ENCODE results near the gene SRSF9. TPM values are rescaled to one million over a fixed set of nuclear protein-coding genes. Genes with fewer than 3 reads are reported as not detected.

The SRSF9 gene
- polyA plus RNA-seq, 10 donors, result 80.3 to 133 (median 91.6) TPM

DNA sequence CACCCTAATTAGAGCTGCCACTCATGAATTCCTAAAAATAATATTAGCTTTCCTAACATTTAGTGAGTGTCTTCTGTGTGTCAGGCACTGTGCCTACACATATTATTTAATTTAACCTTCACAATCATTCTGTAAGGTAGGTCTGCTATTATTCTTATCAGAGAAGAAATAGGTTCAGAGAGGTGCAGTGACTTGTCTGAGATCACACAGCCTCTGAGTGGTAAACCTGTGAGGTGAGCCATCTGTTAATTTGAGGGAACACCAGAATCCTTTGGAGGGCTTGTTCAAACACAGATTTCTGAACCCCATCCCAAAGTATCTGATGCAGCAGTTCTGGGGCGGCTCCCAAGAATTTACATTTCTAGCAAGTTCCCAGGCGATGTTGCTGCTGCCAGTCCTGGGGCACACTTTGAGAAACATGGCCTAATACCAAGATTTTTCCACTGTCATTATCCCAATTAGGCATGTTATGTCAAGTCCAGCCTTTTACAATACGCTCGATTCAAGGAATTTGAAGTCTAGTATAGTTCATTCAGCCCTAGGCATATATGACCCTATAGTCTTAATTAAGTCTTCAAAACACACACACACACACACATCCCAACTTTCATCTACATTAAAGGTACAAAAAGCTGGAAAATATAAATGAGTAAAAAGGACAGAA lies 51.5 kb downstream of the SRSF9 start:
- DNase-seq, result no peak

GRCh38 chr12:120416490-120417216 lies 52.9 kb downstream of the SRSF9 start:
- no peak for DNase-seq

DNA sequence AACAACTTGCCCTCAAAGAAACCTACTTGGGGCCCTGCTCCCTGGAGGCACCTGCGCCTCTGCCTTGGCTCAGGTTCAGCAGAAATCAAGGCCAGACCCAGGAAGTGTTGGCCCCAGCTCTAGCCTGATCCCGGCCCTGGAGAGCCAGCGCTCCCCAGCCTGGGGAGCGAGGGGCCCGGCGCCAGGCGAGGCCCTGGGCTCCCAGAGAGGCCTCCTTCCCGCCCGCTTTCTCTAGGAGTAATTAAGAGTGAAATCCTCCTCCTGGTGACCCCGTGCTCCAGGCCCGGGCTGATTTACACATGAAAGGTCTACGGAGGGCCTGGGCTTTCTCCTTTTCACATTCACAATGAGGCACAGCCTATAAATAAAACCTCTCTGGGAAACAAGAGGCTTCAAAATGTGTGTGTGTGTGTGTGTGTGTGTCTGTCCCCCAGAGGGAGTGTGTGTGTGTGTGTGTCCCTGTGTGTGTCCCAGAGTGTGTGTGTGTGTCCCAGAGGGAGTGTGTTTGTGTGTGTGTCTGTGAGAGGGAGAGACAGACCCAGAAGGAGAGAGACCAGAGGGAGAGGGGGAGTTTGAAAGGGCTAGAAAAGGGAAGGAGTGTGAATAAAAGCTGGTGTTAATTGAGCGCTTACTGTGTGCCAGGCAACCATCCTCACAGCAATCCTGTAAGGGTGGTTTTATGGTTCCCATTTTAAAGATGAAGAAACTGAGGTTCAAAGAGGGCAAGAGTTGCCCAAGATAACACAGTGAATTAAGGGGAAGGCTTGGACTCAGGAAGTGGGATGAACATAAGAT lies 55.5 kb downstream of the SRSF9 start:
- no peak for DNase-seq

DNA sequence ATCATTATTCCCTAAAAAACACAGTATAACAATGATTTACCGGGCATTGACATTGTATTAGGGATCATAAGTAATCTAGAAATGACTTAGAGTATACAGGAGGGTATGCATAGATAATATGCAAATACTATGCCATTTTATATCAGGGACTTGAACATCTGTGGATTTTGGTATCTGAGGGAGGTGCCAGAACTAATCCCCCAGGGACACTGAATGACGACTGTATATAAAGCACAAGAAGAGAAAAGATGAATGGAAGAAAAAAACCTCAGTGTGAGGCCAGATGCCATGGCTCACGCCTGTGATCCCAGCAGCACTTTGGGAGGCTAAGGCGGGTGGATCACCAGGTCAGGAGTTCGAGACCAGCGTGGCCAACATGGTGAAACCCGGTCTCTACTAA lies 57.1 kb downstream of the SRSF9 start:
- no peak for DNase-seq

Other genes starting within 250 kb of the SRSF9 start
- 100 to 1,000 TPM in 9 of 10 donors, 10 to 100 TPM in 1; 88.7 to 164 (median 134) TPM for gene PXN, start 204.0 kb downstream of the SRSF9 start, polyA plus RNA-seq (ENCODE audit: insufficient read length in 10 of 10)
- gene RNU4-2, start 177.8 kb downstream of the SRSF9 start, polyA plus RNA-seq (ENCODE audit: insufficient read length in 10 of 10), result not detected
- not detected for gene RNU4-1, start 176.5 kb downstream of the SRSF9 start, polyA plus RNA-seq (ENCODE audit: insufficient read length in 10 of 10)
- 1 to 10 TPM; 2.4 to 4.9 (median 4.2) TPM for gene SIRT4, start 167.4 kb downstream of the SRSF9 start, polyA plus RNA-seq (ENCODE audit: insufficient read length in 10 of 10)
- gene PLA2G1B, start 142.0 kb downstream of the SRSF9 start, polyA plus RNA-seq (ENCODE audit: insufficient read length in 10 of 10), result not detected
- 1 to 10 TPM; 2.9 to 6.0 (median 3.9) TPM for gene MSI1, start 100.6 kb downstream of the SRSF9 start, polyA plus RNA-seq (ENCODE audit: insufficient read length in 10 of 10)
- gene COX6A1, start 31.6 kb downstream of the SRSF9 start, polyA plus RNA-seq (ENCODE audit: insufficient read length in 10 of 10), result 100 to 1,000 TPM in 7 of 10 donors, 10 to 100 TPM in 3; 87.5 to 161 (median 112) TPM
- gene TRIAP1, start 23.4 kb downstream of the SRSF9 start, polyA plus RNA-seq (ENCODE audit: insufficient read length in 10 of 10), result 10 to 100 TPM; 32.4 to 39.7 (median 35.6) TPM
- gene GATC, start 23.3 kb downstream of the SRSF9 start, polyA plus RNA-seq (ENCODE audit: insufficient read length in 10 of 10), result 10 to 100 TPM; 13.8 to 21.7 (median 16.2) TPM
- gene DYNLL1, start 26.4 kb upstream of the SRSF9 start, polyA plus RNA-seq (ENCODE audit: insufficient read length in 10 of 10), result 100 to 1,000 TPM; 284 to 451 (median 337) TPM
- gene COQ5, start 59.4 kb upstream of the SRSF9 start, polyA plus RNA-seq (ENCODE audit: insufficient read length in 10 of 10), result 10 to 100 TPM; 29.2 to 43.2 (median 35.4) TPM
- gene RNF10, start 64.6 kb upstream of the SRSF9 start, polyA plus RNA-seq (ENCODE audit: insufficient read length in 10 of 10), result 100 to 1,000 TPM; 148 to 189 (median 157) TPM
- gene POP5, start 111.7 kb upstream of the SRSF9 start, polyA plus RNA-seq (ENCODE audit: insufficient read length in 10 of 10), result 10 to 100 TPM; 17.3 to 31.1 (median 24.4) TPM
- 1 to 10 TPM; 1.0 to 4.0 (median 1.8) TPM for gene CABP1, start 170.9 kb upstream of the SRSF9 start, polyA plus RNA-seq (ENCODE audit: insufficient read length in 10 of 10)
- gene MLEC, start 217.4 kb upstream of the SRSF9 start, polyA plus RNA-seq (ENCODE audit: insufficient read length in 10 of 10), result 100 to 1,000 TPM in 1 of 10 donors, 10 to 100 TPM in 9; 70.3 to 100 (median 75.3) TPM
- gene UNC119B, start 240.7 kb upstream of the SRSF9 start, polyA plus RNA-seq (ENCODE audit: insufficient read length in 10 of 10), result 10 to 100 TPM; 12.8 to 23.6 (median 14.9) TPM